ENCODE results near the gene PRDM15.

Gene PRDM15

GRCh38 chr21:41836166-41837015, 42.8 kb downstream of the PRDM15 start:
- DNase-seq: no peak

DNA sequence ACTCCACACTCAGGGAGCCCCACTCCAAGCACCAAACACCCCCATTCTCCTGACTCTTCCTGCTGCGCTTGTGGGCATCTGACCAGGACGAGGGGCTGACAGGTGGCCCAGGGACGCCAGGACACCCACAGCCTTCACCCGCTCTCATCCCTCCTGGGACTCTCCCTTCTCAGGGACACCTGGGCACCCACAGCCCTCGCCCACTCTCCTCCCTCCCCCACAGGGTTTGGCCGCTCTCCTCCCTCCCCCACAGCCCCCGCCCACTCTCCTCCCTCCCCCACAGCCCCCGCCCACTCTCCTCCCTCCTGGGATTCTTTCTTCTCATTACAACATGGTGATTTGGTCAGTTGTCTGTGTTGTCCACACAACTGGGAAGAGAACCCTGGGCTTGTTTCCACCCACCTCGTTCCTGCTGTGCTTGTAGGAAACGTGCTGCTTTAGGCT, 43.4 kb downstream of the PRDM15 start:
- no peak for DNase-seq

DNA sequence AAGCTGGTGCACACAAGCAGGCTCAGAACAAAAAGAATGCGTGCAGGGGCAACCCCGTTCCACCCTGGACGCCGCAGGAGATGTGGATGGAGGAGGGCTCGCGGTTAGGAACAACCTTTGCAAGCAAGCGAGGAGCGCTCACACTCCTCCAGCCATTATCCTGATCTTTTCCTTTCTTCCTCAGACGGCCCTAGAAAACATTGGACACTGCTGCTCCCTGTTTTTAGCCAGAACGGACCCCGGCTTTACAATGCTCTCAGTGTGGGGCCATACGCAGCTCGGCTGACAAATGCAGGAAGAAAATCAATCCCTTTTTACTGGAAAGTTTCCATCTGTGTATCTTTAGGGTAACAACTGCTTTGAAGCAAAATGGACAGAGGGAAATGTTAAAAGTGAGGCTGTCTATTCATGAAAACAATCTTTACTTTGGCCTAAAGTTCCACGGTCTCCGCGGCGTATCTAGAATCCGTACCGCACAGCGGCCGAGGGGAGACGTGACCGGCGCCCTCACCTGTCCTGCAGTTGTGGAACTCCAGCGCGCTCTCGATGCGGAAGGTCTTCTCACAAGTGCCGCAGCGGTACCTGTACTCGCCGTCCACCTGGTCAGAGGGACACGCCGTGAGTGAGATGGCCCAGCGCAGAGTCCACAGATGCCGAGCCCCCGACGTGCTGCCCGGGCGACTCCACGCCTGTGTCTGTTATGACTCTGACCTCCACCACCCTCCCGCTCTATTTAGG, 44.0 kb downstream of the PRDM15 start:
- DNase-seq: no peak

- no peak for DNase-seq
These were observed 44.8 kb downstream of the PRDM15 start for GRCh38 chr21:41834252-41834925.

GRCh38 chr21:41833497-41834115, 45.5 kb downstream of the PRDM15 start:
- no peak for DNase-seq

DNA sequence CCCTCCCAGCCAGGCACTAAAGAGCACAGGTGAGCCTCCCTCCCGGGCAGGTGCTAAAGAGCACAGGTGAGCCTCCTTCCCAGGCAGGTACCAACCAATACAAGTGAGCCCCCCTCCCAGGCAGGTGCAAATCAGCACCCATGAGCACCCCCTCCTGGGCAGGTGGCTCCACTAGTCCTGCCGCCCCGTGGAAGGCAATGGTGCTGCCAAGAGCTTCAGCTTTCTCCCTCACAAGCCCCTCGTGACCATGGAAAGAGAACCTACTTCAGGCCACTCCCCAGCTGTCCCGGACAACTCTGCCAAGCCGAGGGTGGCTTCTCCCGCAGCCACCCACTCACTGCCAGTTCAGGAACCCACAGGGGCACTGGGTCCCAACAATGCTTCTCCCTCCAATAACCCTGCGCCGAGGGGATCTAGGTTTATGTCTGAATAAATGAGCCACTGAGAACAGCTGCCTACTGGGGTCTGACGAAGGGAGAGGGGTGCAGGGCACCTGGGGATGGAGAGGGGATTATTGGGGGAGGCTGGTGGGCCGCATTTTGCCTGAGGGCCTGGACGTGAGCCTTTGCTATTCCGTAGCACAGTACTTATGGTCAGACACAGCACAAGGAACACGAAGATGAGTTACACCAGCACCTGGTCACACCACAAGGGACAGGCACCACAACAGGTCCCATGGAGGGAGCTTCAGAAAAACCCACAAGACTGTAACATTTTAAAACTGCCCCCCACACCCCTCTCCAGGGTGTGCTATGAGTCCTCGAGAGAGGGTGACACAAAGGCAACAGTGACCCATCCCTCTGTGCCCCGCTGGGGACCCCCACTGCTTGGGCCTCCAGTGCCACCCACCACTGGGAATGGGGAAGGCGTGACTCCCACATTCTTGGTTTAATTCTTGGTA, 46.3 kb downstream of the PRDM15 start:
- DNase-seq: no peak

- no peak for DNase-seq
These were observed 47.1 kb downstream of the PRDM15 start for GRCh38 chr21:41831866-41832595.

DNA sequence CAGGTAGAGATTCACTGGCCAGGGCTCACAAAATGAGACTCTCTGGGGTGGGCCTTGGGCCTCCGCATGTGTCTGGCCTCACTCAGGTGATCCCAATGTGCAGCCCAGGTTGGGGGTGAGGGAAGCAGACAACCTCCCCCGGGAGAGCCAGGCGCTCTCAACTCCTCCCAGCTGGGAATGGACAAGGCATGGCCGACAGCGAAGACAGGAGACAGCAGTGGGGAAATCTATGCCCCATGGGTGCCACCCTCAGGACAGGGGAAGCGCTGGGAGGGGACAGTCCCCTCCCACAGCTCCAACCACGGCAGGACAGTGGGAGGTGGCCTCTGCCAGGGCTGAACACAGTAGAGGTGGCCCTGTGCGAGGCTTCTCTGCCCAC, 47.7 kb downstream of the PRDM15 start:
- no peak for DNase-seq

- no peak for DNase-seq
These were observed 48.2 kb downstream of the PRDM15 start for GRCh38 chr21:41830764-41831452.

DNA sequence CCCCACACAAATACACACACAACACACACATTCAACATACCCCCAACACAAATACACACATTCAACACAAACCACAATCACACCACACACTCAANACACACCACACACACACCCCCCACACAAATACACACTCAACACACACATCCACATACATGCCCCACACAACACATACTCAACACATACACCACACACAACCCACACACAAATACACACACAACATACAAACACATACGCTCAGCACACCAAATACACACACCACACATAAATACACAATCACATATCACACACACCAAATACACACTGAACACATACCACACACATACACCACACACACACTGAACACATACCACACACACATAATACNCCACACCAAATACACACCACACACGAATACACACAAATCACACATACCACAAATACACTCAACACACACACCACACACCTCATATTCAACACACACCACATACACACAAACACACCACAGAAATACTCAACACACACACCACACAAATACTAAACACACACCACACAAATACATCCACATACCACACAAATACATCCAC, 48.9 kb downstream of the PRDM15 start:
- DNase-seq: no peak

DNA sequence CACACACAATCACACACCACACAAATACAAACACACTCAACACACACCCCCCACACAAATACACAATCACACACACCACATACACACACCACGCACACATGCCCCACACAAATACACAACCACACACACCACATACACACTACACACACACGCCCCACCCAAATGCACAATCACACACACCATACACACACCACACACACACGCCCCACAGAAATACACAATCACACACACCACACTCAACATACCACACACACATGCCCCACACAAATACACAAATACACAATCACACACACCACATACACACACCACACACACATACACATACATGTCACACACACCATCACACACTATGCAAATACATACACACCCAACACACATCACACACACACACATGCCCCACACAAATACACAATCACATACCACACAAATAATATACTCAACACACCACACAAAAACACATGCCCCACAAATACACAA, 50.2 kb downstream of the PRDM15 start:
- no peak for DNase-seq

- no peak for DNase-seq
These were observed 50.9 kb downstream of the PRDM15 start for GRCh38 chr21:41827951-41828883.

- no peak for DNase-seq
These were observed 53.3 kb downstream of the PRDM15 start for GRCh38 chr21:41825881-41826280.

- no peak for DNase-seq
These were observed 53.9 kb downstream of the PRDM15 start for GRCh38 chr21:41825216-41825615.

DNA sequence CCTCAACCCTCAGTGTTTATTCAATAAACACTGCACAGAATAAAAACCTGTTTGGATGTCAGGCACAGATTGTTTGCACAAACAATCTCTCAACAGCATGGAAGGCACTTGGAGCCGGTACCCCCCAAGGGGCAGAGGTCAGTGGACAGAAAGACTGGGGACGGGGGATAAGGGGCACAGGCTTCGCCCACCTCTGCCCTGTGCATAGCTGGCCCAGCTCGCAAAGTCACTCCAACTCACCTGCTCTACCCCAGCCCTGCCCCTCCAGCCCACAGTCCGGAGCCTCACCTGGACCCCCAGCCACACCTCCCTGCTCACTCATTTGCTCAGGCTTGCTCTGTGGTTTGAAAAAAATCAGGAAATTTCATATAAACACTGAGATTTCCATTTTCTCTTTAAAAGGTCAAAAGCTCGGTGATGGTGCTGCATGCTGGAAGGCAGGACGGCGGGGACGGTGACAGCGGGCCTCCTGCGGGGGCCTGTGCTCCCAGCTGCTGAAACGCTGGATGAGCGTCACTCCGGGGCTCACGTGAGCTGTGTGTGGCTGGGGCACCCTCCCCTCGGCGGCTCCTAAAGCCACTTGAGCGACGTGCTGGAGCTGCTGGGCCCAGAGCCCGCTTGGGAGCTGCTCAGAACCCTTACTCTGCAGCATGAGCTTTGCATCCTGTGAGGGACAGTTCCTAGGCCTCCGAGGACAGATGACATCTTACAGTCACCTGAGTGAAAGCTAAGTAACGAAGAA, 54.5 kb downstream of the PRDM15 start:
- no peak for DNase-seq

- DNase-seq: no peak
These were observed 55.2 kb downstream of the PRDM15 start for GRCh38 chr21:41823906-41824305.

- DNase-seq: no peak
These were observed 56.0 kb downstream of the PRDM15 start for GRCh38 chr21:41823166-41823565.

DNA sequence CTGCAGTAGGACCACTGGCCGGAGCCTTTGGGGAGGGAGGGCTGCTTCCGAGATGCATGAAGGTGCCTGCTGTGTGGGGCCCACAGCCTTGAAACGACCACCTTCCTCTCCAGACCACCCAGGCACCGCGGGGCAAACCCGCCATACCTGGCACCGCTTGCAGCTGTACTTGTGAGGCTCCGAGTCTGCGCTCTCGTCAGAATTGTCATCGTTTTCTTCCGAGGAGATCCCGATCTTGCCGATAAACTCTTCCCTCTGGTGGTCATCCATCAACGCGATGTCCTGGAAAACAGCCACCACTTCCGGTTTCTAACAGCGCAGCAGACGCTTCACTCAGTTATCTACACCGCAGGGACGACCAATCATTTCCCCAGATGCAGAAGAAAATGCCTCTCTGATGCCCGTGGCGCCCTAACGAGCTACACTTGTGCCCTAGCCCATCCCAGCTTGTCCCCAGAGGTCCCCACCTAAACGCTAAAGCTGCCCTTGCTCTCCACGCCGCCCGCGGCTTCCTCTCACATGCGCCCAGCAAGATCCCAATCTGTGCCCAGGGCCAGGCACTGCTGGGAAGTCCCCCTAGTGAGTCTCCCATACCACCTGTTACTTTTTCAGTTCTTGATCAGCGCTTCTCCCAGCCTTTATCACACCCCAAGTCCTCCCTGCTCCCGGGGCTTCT, 57.2 kb downstream of the PRDM15 start:
- DNase-seq: no peak
